Testis (tissue), 3 donors: ENCODE data around the gene TRIM29. TPM values are rescaled to one million over a fixed set of nuclear protein-coding genes. Genes with fewer than 3 reads are reported as not detected.

Experiments used
- DNase-seq: peaks from one replicate; pipeline ENCODE4 v3.0.0-alpha.2; 2019
- H3K27ac ChIP-seq, 2 donors: fragments of 200-600 bp; sonication (generic); one replicate each; pipeline ENCODE4 v1.5.1; 2019
- H3K27me3 ChIP-seq: fragments of 200-600 bp; sonication (generic); one replicate; pipeline ENCODE4 v1.5.1; 2019
- H3K36me3 ChIP-seq: fragments of 200-600 bp; sonication (generic); one replicate; pipeline ENCODE4 v1.5.1; 2017; ENCODE audit warnings: low read depth; ENCODE audit errors: missing control alignments
- H3K4me1 ChIP-seq: fragments of 200-600 bp; sonication (generic); one replicate; pipeline ENCODE4 v1.5.1; 2019
- H3K4me3 ChIP-seq, 2 donors: fragments of 200-600 bp; sonication (generic); one replicate each; pipeline ENCODE4 v1.5.1; 2017 to 2019
- H3K9me3 ChIP-seq: fragments of 200-600 bp; sonication (generic); one replicate; pipeline ENCODE4 v1.5.1; 2017
- POLR2A ChIP-seq: fragments of 450-650 bp; IDR thresholded peaks from one replicate; pipeline ENCODE4 v1.6.1; 2017; ENCODE audit warnings: antibody characterized with exemption, mild to moderate bottlenecking, moderate library complexity
- WGBS, 2 donors: methylation state at CpG; one replicate each; pipeline ENCODE4 v1.1.5; 2018; 5-methylcytosine and 5-hydroxymethylcytosine counted together
- intact Hi-C: fragments of 100-400 bp; cut with DNase I; formaldehyde crosslinking; loops from one replicate; pipeline ENCODE4 v1.15.1; 2023; ENCODE audit warnings: low total_unique reads
- polyA plus RNA-seq: library from polyadenylated mRNA; stranded (reverse); fragments of 350-450 nt; fragmentation: Illumina TruSeq; extraction: RNeasy Lipid Tissue Mini Kit (QIAGEN cat#74804); gene quantifications from one replicate; pipeline ENCODE4 v1.2.3, GENCODE V29; 2014; ENCODE audit warnings: low read depth, low replicate concordance; ENCODE audit not compliant: insufficient read depth
- total RNA-seq, 2 donors: library from RNA; depleted of rRNA; stranded (reverse); fragments of >200 nt; gene quantifications; one replicate each; pipeline ENCODE4 v1.2.3, GENCODE V29; 2016
- TF ChIP-seq, protein P1 (sequence below), 3 experiments: fragments of 450-650 bp in 2 of 3; fragments of 200-600 bp in 1 of 3; sonication (generic) in 1 of 3; IDR thresholded peaks; one replicate each; pipeline ENCODE4 v1.5.1; 2016 to 2019; ENCODE audit warnings: antibody characterized with exemption in 3 of 3, mild to moderate bottlenecking in 2 of 3, moderate library complexity in 1 of 3

TRIM29 gene
- total and polyA plus RNA-seq, 3 donors from 2014 or later, result 11.6 to 18.2 (median 12.3) TPM

DNA sequence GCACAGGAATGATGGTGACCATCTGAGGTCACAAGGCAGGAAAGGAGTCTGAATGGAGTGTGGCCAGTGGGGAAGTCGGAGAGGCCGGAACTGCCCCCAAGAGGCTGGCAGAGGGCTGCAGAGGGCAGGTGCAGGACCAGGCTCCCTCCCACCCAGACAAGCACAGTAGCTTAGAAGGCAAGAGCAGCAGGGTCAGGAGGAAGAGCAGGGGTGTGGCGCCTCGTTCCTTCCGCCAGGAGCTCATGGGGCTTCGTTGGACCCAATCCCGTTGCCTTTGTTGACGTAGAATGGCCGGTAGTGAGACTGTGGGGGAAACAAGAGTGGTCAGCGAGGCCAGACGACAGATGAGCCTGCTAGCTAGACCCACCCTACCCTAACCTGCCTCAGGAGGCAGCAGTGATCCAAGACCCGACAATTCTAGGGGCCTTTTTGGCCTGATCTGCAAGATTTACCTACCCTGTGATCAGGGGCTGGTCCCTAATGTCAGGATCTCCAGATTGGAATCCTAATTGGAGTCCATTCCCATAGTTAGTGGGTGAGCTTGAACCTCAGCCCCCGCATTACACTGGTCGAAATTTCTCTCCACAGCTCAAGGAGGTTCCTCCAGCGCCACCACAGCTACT is 25.6 kb downstream of the TRIM29 start:
- Histone ChIP-seq H3K36me3 (no peaks in the 10 kb centered on the region), H3K27me3 (no peaks in the 10 kb centered on the region), H3K9me3 (no peaks in the 10 kb centered on the region), H3K4me1 (no peaks in the 10 kb centered on the region), H3K27ac (no peak overlapping the region), H3K4me3 (no peak overlapping the region)
- TF ChIP-seq POLR2A, result no peak
- TF ChIP-seq, protein P1, sequence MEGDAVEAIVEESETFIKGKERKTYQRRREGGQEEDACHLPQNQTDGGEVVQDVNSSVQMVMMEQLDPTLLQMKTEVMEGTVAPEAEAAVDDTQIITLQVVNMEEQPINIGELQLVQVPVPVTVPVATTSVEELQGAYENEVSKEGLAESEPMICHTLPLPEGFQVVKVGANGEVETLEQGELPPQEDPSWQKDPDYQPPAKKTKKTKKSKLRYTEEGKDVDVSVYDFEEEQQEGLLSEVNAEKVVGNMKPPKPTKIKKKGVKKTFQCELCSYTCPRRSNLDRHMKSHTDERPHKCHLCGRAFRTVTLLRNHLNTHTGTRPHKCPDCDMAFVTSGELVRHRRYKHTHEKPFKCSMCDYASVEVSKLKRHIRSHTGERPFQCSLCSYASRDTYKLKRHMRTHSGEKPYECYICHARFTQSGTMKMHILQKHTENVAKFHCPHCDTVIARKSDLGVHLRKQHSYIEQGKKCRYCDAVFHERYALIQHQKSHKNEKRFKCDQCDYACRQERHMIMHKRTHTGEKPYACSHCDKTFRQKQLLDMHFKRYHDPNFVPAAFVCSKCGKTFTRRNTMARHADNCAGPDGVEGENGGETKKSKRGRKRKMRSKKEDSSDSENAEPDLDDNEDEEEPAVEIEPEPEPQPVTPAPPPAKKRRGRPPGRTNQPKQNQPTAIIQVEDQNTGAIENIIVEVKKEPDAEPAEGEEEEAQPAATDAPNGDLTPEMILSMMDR (IDR thresholded peaks at IDR 0.05), result no peak
- DNase-seq, result no peak
- intact Hi-C loops, result loop anchor here (10.0 kb wide), 2 partner anchors 447 to 627 kb away; no protein-coding TSS in a partner anchor
- WGBS, 2 donors, result 87 to 89% methylated on average over 15 of the region's 15 CpGs

DNA sequence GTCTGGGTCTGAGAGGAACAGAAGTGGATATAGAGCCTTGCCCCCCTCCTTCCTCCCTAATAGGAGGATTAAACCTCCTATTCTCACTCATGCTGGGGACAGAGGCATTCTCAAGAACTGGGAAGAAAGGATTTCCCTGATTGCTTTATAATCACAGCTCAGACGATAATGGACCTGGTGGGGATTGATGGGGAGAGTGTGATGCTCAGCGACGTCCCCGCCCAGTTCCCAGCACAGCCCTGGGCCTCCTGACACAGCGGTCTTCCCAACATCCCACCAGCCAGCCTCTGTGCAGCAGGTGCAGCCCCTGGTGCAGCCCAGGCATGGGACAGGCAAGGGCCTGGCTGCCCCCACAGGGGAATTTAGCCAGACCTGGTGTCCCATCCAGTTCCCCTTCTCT is 28.4 kb downstream of the TRIM29 start:
- no peaks in the 10 kb centered on the region for H3K4me1 ChIP-seq
- no peak overlapping the region for H3K4me3 ChIP-seq
- H3K27me3 ChIP-seq, result no peaks in the 10 kb centered on the region
- intact Hi-C loops, result no loop called here
- no peaks in the 10 kb centered on the region for H3K9me3 ChIP-seq
- no peak for DNase-seq
- no peak overlapping the region for H3K27ac ChIP-seq
- 79 to 96% methylated on average over 4 to 5 of the region's 5 CpGs for WGBS, 2 donors
- no peaks in the 10 kb centered on the region for H3K36me3 ChIP-seq
- TF ChIP-seq, protein P1 (IDR thresholded peaks at IDR 0.05), result no peak
- no peak for TF ChIP-seq POLR2A

- no peaks in the 10 kb centered on the region for H3K9me3 ChIP-seq
- 67 to 81% methylated on average over 5 to 6 of the region's 6 CpGs for WGBS, 2 donors
- H3K36me3 ChIP-seq, result no peaks in the 10 kb centered on the region
- TF ChIP-seq POLR2A, result no peak
- TF ChIP-seq, protein P1 (IDR thresholded peaks at IDR 0.05), result no peak
- no peak overlapping the region for H3K27ac ChIP-seq
- no peak overlapping the region for H3K4me3 ChIP-seq
- no peaks in the 10 kb centered on the region for H3K27me3 ChIP-seq
- H3K4me1 ChIP-seq, result no peaks in the 10 kb centered on the region
- intact Hi-C loops, result no loop called here
- DNase-seq, result no peak
Measured at GRCh38 chr11:120108785-120109168, 29.1 kb downstream of the TRIM29 start.

GRCh38 chr11:120108154-120108784 is 29.6 kb downstream of the TRIM29 start:
- H3K27me3 ChIP-seq, result no peaks in the 10 kb centered on the region
- WGBS, 2 donors, result 12 to 18% methylated on average over 6 of the region's 6 CpGs

More at GRCh38 chr11:120108154-120108784, 29.6 kb downstream of the TRIM29 start:
- intact Hi-C loops, result no loop called here
- H3K27ac ChIP-seq, result no peak overlapping the region
- H3K4me3 ChIP-seq, result no peak overlapping the region
- no peaks in the 10 kb centered on the region for H3K36me3 ChIP-seq
- H3K9me3 ChIP-seq, result no peaks in the 10 kb centered on the region
- no peak for TF ChIP-seq POLR2A
- TF ChIP-seq, protein P1 (IDR thresholded peaks at IDR 0.05), result peak; percentile 94 to 99 (median 97)
- H3K4me1 ChIP-seq, result no peaks in the 10 kb centered on the region
- peak; percentile 83 for DNase-seq
